Ishikawa (cell line): Measurements from ENCODE around the gene CDK19.

Experiments used
- CEBPB ChIP-seq: IDR thresholded peaks from 2 replicates; pipeline ENCODE4 v1.6.1; 2012
- CREB1 ChIP-seq: IDR thresholded peaks from 2 replicates; pipeline ENCODE4 v1.6.1; 2012; ENCODE audit warnings: low read depth
- EP300 ChIP-seq: IDR thresholded peaks from 2 replicates; pipeline ENCODE4 v1.6.1; 2012; ENCODE audit warnings: borderline replicate concordance
- MAX ChIP-seq: IDR thresholded peaks from 2 replicates; pipeline ENCODE4 v1.6.1; 2012
- RAD21 ChIP-seq: IDR thresholded peaks from 2 replicates; pipeline ENCODE4 v1.6.1; 2012; ENCODE audit warnings: low read depth
- REST ChIP-seq: IDR thresholded peaks from 2 replicates; pipeline ENCODE4 v1.6.1; 2012; ENCODE audit warnings: low read depth, mild to moderate bottlenecking
- TAF1 ChIP-seq: IDR thresholded peaks from 2 replicates; pipeline ENCODE4 v1.6.1; 2012; ENCODE audit warnings: low read depth, mild to moderate bottlenecking
- YY1 ChIP-seq: IDR thresholded peaks from 2 replicates; pipeline ENCODE4 v1.6.1; 2012; ENCODE audit warnings: low read depth
- ZBTB7A ChIP-seq: IDR thresholded peaks from 2 replicates; pipeline ENCODE4 v1.6.1; 2012; ENCODE audit warnings: low read depth

DNA sequence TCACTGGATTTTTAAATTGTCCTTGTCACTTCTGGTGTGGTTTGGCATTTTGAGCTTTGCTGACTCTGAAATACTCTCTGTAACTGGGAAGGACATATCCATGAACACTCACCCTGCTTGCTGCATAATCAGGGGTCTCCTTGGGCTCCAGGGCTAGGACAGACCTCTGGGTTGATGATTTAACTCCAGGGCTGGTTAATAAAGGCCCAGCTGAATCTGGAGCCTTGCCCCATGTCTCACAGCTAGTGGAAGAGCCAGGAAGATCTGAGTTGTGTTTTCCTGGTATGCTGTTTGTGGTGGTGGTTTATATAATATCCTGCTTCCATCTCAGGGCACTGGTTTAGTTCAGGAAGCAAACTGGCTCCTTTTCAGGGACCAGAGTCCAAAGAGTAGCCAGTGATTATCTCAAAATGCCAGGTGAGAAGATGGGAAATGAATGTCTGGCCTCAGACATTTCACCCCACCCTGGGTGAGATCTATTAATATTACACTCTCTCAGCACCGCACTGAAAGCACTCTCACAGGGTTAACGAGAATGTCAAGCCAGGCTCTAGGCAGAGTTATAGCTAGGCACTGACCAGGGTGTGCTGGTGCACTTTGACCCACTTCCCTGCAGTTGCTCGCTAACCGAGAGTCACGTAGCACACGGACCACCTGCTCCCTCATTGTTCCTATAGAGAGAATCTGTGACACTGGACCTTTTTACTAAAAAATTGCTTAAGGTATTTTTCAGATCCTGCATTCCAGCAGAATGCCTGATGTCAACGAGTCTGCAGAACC, 248.7 kb downstream of the CDK19 start:
- TF ChIP-seq RAD21 (no peak), REST (no peak), EP300 (no peak), TAF1 (no peak), YY1 (no peak), CEBPB (no peak), ZBTB7A (no peak), MAX (no peak), CREB1 (no peak)
